ENCODE measurements around the gene HBG2. TPM values are rescaled to one million over a fixed set of nuclear protein-coding genes. Genes with fewer than 3 reads are reported as not detected.

Gene HBG2
- total and polyA plus RNA-seq, 9 of the 15 experiments (the other 6 are each of a cell fraction or from before 2014, with no cell fraction given): 1,626 to 58,619 (median 10,515) TPM

DNA sequence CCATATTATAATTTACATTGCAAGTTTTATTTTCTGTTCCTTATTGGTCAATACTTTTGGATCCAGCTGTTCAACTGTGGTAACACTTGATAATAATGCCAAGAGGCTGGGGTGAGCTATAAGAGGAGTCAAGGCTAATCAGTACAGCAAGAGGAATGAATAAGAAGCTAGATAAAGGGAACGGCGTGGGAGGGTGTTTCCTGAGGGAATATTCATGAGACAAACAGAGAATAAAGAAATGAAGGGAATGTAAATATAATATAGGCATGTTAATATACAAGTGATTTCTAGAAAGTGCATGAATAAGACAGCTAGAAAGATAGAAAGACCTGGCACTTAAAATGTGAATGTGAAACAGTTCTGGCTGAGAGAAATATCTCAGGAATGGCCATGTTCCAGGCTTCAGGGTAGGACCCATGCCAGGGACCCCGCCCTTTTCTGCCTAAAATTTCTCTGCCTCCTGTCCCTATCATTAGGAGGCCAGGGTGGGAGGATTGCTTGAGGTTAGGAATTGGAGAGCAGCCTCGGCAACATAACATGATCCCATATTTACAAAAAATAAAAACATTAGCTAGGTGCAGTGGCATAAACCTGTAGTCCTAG lies 43.2 kb upstream of the HBG2 start (continued):
- TF ChIP-seq, protein P1, sequence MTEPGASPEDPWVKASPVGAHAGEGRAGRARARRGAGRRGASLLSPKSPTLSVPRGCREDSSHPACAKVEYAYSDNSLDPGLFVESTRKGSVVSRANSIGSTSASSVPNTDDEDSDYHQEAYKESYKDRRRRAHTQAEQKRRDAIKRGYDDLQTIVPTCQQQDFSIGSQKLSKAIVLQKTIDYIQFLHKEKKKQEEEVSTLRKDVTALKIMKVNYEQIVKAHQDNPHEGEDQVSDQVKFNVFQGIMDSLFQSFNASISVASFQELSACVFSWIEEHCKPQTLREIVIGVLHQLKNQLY (CRISPR knock-in tag; conservative IDR thresholded peaks at IDR 0.05): no peak
- TF ChIP-seq, protein P2, sequence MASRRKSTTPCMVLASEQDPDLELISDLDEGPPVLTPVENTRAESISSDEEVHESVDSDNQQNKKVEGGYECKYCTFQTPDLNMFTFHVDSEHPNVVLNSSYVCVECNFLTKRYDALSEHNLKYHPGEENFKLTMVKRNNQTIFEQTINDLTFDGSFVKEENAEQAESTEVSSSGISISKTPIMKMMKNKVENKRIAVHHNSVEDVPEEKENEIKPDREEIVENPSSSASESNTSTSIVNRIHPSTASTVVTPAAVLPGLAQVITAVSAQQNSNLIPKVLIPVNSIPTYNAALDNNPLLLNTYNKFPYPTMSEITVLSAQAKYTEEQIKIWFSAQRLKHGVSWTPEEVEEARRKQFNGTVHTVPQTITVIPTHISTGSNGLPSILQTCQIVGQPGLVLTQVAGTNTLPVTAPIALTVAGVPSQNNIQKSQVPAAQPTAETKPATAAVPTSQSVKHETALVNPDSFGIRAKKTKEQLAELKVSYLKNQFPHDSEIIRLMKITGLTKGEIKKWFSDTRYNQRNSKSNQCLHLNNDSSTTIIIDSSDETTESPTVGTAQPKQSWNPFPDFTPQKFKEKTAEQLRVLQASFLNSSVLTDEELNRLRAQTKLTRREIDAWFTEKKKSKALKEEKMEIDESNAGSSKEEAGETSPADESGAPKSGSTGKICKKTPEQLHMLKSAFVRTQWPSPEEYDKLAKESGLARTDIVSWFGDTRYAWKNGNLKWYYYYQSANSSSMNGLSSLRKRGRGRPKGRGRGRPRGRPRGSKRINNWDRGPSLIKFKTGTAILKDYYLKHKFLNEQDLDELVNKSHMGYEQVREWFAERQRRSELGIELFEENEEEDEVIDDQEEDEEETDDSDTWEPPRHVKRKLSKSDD (conservative IDR thresholded peaks at IDR 0.05; ENCODE audit: low read length): no peak
- TF ChIP-seq, protein P3, sequence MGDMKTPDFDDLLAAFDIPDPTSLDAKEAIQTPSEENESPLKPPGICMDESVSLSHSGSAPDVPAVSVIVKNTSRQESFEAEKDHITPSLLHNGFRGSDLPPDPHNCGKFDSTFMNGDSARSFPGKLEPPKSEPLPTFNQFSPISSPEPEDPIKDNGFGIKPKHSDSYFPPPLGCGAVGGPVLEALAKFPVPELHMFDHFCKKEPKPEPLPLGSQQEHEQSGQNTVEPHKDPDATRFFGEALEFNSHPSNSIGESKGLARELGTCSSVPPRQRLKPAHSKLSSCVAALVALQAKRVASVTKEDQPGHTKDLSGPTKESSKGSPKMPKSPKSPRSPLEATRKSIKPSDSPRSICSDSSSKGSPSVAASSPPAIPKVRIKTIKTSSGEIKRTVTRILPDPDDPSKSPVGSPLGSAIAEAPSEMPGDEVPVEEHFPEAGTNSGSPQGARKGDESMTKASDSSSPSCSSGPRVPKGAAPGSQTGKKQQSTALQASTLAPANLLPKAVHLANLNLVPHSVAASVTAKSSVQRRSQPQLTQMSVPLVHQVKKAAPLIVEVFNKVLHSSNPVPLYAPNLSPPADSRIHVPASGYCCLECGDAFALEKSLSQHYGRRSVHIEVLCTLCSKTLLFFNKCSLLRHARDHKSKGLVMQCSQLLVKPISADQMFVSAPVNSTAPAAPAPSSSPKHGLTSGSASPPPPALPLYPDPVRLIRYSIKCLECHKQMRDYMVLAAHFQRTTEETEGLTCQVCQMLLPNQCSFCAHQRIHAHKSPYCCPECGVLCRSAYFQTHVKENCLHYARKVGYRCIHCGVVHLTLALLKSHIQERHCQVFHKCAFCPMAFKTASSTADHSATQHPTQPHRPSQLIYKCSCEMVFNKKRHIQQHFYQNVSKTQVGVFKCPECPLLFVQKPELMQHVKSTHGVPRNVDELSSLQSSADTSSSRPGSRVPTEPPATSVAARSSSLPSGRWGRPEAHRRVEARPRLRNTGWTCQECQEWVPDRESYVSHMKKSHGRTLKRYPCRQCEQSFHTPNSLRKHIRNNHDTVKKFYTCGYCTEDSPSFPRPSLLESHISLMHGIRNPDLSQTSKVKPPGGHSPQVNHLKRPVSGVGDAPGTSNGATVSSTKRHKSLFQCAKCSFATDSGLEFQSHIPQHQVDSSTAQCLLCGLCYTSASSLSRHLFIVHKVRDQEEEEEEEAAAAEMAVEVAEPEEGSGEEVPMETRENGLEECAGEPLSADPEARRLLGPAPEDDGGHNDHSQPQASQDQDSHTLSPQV (IDR thresholded peaks at IDR 0.05): no peak
- no peak for TF ChIP-seq MXI1 (IDR thresholded peaks at IDR 0.05; ENCODE audit: low read depth, low read length)
- no peak for TF ChIP-seq PHF8 (IDR thresholded peaks at IDR 0.05; ENCODE audit: borderline replicate concordance, low read length)
- TF ChIP-seq, protein P4, sequence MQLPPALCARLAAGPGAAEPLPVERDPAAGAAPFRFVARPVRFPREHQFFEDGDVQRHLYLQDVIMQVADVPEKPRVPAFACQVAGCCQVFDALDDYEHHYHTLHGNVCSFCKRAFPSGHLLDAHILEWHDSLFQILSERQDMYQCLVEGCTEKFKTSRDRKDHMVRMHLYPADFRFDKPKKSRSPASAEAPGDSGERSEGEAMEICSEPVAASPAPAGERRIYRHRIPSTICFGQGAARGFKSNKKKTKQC (CRISPR knock-in tag; IDR thresholded peaks at IDR 0.05): no peak
- peak; percentile 42; the same call in 1 of the 2 replicates for TF ChIP-seq TEAD4 (IDR thresholded peaks at IDR 0.05; ENCODE audit: low read length)
- TF ChIP-seq TEAD4 (CRISPR knock-in tag; IDR thresholded peaks at IDR 0.05; ENCODE audit: borderline replicate concordance): no peak
